Muscle layer of duodenum (tissue), 2 donors: ENCODE results near the gene ADAMTS8.

Experiments used
- H3K27ac ChIP-seq: one replicate; pipeline ENCODE4 v1.7.0; 2013; ENCODE audit warnings: mild to moderate bottlenecking, low read length
- H3K27me3 ChIP-seq: one replicate; pipeline ENCODE4 v1.7.0; 2013; ENCODE audit warnings: low read depth, mild to moderate bottlenecking, control low read depth, low read length
- H3K36me3 ChIP-seq, 2 donors: one replicate each; pipeline ENCODE4 v1.7.0; 2013; ENCODE audit warnings: low read length in 2 of 2, control low read depth in 1 of 2, mild to moderate bottlenecking in 1 of 2; ENCODE audit not compliant: insufficient read depth in 2 of 2, control insufficient read depth in 1 of 2
- H3K4me1 ChIP-seq, 2 donors: one replicate each; pipeline ENCODE4 v1.7.0; 2013; ENCODE audit warnings: low read length in 2 of 2, mild to moderate bottlenecking in 2 of 2, control low read depth in 1 of 2, moderate library complexity in 1 of 2; ENCODE audit not compliant: insufficient read depth in 2 of 2, control insufficient read depth in 1 of 2
- H3K4me3 ChIP-seq, 2 donors: one replicate each; pipeline ENCODE4 v1.7.0; 2013; ENCODE audit warnings: low read length in 2 of 2, low read depth in 1 of 2, mild to moderate bottlenecking in 1 of 2
- H3K9me3 ChIP-seq, 2 donors: one replicate each; pipeline ENCODE4 v1.7.0; 2013; ENCODE audit warnings: low read length in 2 of 2, control low read depth in 1 of 2, mild to moderate bottlenecking in 1 of 2; ENCODE audit not compliant: control insufficient read depth in 1 of 2
- donor health status: healthy.

The ADAMTS8 gene

DNA sequence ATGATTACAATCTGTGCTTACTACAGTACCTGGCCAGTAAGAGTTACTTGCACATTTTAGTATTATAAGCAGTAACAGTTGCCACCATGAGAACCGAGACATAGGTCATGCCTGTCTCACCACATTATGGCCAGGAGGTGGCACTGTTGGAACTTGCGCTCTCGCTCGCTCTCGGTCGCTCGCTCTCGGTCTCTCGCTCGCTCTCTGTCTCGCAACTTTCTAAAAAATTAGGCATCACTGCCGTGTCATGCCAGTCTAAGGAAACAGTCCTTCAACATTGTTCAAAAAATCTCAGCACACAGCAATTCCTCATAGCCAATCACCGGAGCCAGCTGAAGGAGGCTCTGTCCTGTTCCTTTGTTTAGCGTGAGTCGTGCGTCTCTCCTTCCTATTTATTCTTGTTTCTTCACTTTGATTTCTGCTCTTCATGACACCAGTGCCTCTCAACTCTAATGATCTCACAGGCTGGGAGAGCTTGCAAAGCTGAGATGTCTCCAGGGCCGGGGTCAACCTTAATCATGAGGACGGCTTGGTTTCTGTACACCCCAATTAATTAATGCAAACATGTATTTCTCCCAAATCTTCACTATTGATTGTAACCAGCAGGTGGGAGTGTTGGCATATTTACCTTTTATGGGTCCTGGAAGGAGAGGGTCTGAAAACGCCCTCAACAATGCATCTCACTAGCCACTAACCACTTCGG lies 6.3 kb upstream of the ADAMTS8 start:
- H3K9me3 ChIP-seq = no peaks in the 10 kb centered on the region
- peak overlapping the region; percentile 76 for H3K27ac ChIP-seq
- no peaks in the 10 kb centered on the region for H3K27me3 ChIP-seq
- H3K4me1 ChIP-seq = peaks cover 0 to 11% of the 10 kb centered on the region in 2 donors
- no peaks in the 10 kb centered on the region for H3K36me3 ChIP-seq
- H3K4me3 ChIP-seq = peak overlapping the region; percentile 81 to 89

GRCh38 chr11:130433357-130433756 lies 4.9 kb upstream of the ADAMTS8 start:
- H3K36me3 ChIP-seq = no peaks in the 10 kb centered on the region
- H3K4me3 ChIP-seq = no peak overlapping the region

DNA sequence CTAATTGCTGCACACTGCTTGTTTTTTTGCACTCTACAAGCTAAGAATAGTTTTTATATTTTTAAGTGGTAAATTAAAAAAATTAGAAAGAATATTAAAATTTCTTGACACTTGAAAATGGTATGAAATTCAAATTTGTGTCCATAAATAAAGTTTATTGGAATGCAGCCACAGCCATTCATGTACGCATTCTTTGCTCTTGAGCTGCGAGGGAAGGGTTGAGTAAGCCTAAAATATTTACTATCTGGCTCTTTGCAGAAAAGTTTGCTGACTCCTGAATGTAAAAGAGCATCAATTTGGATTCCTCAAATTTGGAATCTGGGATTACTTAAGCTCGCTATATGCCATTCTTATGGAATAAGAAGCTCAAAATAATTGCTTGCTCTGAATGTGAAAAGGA lies 3.4 kb upstream of the ADAMTS8 start:
- no peaks in the 10 kb centered on the region for H3K9me3 ChIP-seq
- H3K27ac ChIP-seq = no peak overlapping the region
- peaks cover 0 to 24% of the 10 kb centered on the region in 2 donors for H3K4me1 ChIP-seq
- H3K36me3 ChIP-seq = no peaks in the 10 kb centered on the region
- peaks cover 4% of the 10 kb centered on the region for H3K27me3 ChIP-seq
- no peak overlapping the region for H3K4me3 ChIP-seq

More at GRCh38 chr11:130433357-130433756, 4.9 kb upstream of the ADAMTS8 start:
- Histone ChIP-seq H3K27me3 (no peaks in the 10 kb centered on the region), H3K27ac (no peak overlapping the region), H3K9me3 (no peaks in the 10 kb centered on the region), H3K4me1 (peaks cover 0 to 20% of the 10 kb centered on the region in 2 donors)

GRCh38 chr11:130431331-130431773 lies 2.9 kb upstream of the ADAMTS8 start:
- Histone ChIP-seq H3K27ac (no peak overlapping the region), H3K4me3 (no peak overlapping the region), H3K27me3 (peaks cover 9% of the 10 kb centered on the region), H3K9me3 (no peaks in the 10 kb centered on the region), H3K4me1 (peaks cover 0 to 27% of the 10 kb centered on the region in 2 donors), H3K36me3 (no peaks in the 10 kb centered on the region)

DNA sequence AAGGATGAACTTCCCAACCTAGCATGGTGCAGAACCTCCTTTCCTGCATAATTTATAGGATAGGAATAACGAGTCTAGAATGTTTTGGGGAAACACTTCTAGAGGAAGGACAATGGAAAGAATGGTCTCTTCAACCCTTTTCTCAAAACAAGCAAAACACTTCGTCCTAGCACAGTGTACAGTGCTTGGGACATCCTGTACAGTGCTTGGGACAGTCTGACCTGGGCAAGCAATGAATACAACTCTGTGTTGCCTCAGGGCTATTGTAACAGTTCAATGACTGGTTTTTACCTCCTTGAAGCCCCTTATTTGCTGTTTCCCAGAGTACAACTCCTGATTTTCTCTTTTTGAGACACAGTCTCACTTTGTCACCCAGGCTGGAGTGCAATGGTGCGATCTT lies 1.6 kb upstream of the ADAMTS8 start:
- no peak overlapping the region for H3K27ac ChIP-seq
- no peaks in the 10 kb centered on the region for H3K9me3 ChIP-seq
- H3K27me3 ChIP-seq = peaks cover 13% of the 10 kb centered on the region
- H3K36me3 ChIP-seq = no peaks in the 10 kb centered on the region
- H3K4me3 ChIP-seq = no peak overlapping the region
- peaks cover 0 to 22% of the 10 kb centered on the region in 2 donors for H3K4me1 ChIP-seq

DNA sequence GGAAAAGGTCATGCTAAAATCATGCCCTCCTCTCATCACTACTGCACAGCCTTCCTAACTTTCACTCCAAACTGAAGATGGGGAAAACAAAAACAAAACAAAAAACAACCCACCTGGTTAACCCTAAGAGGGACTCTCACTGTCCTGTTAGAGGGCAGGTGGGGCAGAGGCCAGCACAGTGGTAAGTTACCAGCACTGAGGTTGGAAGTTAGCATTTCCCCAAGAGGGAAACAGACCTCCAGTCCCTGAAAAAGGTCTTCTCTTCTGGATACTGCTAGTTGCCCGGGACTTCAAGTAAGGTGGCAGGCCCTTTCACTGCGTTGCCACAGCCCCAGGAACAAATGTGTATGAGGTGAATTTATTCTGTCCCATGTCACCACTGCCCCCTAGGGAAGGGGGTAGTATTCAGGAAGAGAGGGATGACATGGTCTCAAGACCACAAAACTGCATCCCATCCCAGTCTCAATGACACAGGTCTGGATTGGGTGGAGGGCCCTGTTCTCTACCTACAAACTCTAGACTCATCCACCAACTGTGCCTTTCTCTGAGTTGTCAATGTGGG lies 792 bp upstream of the ADAMTS8 start:
- Histone ChIP-seq H3K27me3 (peaks cover 13% of the 10 kb centered on the region), H3K4me1 (peaks cover 0 to 22% of the 10 kb centered on the region in 2 donors), H3K9me3 (no peaks in the 10 kb centered on the region), H3K36me3 (no peaks in the 10 kb centered on the region), H3K27ac (no peak overlapping the region), H3K4me3 (peak overlapping the region; percentile 35 to 54)

GRCh38 chr11:130427581-130428315 lies 661 bp downstream of the ADAMTS8 start:
- Histone ChIP-seq H3K27ac (no peak overlapping the region), H3K36me3 (no peaks in the 10 kb centered on the region), H3K27me3 (peaks cover 13% of the 10 kb centered on the region), H3K4me1 (peaks cover 0 to 22% of the 10 kb centered on the region in 2 donors), H3K9me3 (no peaks in the 10 kb centered on the region), H3K4me3 (peak overlapping the region; percentile 52 to 71)

GRCh38 chr11:130426837-130427341 lies 1.5 kb downstream of the ADAMTS8 start:
- H3K36me3 ChIP-seq = no peaks in the 10 kb centered on the region
- peak overlapping the region; percentile 52 to 71 for H3K4me3 ChIP-seq
- H3K9me3 ChIP-seq = no peaks in the 10 kb centered on the region
- H3K27me3 ChIP-seq = peaks cover 13% of the 10 kb centered on the region
- peaks cover 0 to 22% of the 10 kb centered on the region in 2 donors for H3K4me1 ChIP-seq
- H3K27ac ChIP-seq = peak overlapping the region; percentile 23

DNA sequence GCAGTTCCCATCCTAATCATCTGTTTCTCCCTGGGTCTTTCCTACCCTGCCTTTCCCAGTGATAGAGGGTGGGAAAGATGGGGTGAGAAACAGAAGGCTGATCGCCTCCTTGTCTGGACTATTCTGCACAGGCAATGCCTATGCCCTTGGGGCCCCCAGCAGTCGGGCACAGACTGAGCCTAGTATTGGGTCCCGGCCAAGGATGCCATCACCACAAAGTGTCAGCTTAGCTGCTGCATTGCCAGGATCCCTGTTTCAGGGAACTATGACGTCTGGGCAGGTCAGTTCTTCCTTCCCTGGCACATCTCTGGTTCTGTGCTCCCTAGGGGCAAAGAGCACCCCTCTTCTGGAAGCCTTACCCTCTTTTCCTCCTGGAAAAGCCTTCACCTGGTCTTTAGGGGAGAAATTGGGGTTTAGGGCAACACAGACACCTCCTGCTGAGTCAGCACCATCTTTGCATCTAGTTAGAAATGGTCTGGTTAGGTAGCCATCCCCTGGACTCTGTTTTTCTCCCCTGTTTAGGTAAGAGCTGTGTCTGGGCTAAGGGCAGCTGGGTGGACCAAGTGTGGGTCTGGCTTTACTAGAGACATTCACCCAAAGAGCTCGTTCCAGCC lies 2.1 kb downstream of the ADAMTS8 start:
- peak overlapping the region; percentile 23 for H3K27ac ChIP-seq
- peaks cover 0 to 22% of the 10 kb centered on the region in 2 donors for H3K4me1 ChIP-seq
- H3K36me3 ChIP-seq = no peaks in the 10 kb centered on the region
- H3K9me3 ChIP-seq = no peaks in the 10 kb centered on the region
- H3K4me3 ChIP-seq = peak overlapping the region; percentile 52 to 71
- H3K27me3 ChIP-seq = peaks cover 13% of the 10 kb centered on the region

- peaks cover 13% of the 10 kb centered on the region for H3K27me3 ChIP-seq
- peaks cover 11 to 30% of the 10 kb centered on the region in 2 donors for H3K4me1 ChIP-seq
- no peaks in the 10 kb centered on the region for H3K36me3 ChIP-seq
- no peak overlapping the region for H3K4me3 ChIP-seq
- no peaks in the 10 kb centered on the region for H3K9me3 ChIP-seq
- no peak overlapping the region for H3K27ac ChIP-seq
These were observed 3.3 kb downstream of the ADAMTS8 start for GRCh38 chr11:130425156-130425555.
